Suprapubic skin (tissue), 4 donors: ENCODE measurements around the gene NCBP1.
"Not testable (repeated sequence)": the region's sequence is repeated elsewhere in the genome, so short reads cannot be mapped to it uniquely, and the experiment has no call there.

Experiments used
- EP300 ChIP-seq: sonication (generic); formaldehyde crosslinking; IDR thresholded peaks from one replicate; pipeline ENCODE4 v1.6.1; 2017; ENCODE audit warnings: antibody characterized with exemption
- POLR2A ChIP-seq, 2 donors: fragments of 450-650 bp; IDR thresholded peaks; one replicate each; pipeline ENCODE4 v1.6.1; 2017; ENCODE audit warnings: antibody characterized with exemption in 2 of 2, mild to moderate bottlenecking in 2 of 2, moderate library complexity in 2 of 2
- POLR2AphosphoS5 ChIP-seq, 3 donors: sonication (generic); formaldehyde crosslinking; IDR thresholded peaks; one replicate each; pipeline ENCODE4 v1.6.1; 2017; ENCODE audit warnings: antibody characterized with exemption in 3 of 3
- TF ChIP-seq, protein P1 (sequence below), 2 donors: fragments of 200-600 bp in 1 of 2; fragments of 450-650 bp in 1 of 2; sonication (generic) in 1 of 2; IDR thresholded peaks; one replicate each; pipeline ENCODE4 v1.5.1; 2016 to 2019; ENCODE audit warnings: antibody characterized with exemption in 2 of 2, mild to moderate bottlenecking in 1 of 2, moderate library complexity in 1 of 2

DNA sequence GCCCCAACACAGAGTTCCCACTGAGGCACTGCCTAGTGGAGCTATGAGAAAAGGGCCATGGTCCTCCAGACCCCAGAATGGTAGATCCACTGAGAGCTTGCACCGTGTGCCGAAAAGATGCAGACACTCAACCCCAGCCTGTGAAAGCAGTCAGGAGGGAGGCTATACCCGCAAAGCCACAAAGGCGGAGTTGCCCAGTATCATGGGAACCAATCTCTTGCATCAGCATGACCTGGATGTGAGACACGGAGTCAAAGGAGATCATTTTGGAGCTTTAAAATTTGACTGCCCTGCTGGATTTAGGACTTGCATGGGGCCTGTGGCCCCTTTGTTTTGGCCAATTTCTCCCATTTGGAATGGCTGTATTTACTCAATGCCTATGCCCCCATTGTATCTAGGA is 11.1 kb upstream of the NCBP1 start:
- TF ChIP-seq, protein P1, sequence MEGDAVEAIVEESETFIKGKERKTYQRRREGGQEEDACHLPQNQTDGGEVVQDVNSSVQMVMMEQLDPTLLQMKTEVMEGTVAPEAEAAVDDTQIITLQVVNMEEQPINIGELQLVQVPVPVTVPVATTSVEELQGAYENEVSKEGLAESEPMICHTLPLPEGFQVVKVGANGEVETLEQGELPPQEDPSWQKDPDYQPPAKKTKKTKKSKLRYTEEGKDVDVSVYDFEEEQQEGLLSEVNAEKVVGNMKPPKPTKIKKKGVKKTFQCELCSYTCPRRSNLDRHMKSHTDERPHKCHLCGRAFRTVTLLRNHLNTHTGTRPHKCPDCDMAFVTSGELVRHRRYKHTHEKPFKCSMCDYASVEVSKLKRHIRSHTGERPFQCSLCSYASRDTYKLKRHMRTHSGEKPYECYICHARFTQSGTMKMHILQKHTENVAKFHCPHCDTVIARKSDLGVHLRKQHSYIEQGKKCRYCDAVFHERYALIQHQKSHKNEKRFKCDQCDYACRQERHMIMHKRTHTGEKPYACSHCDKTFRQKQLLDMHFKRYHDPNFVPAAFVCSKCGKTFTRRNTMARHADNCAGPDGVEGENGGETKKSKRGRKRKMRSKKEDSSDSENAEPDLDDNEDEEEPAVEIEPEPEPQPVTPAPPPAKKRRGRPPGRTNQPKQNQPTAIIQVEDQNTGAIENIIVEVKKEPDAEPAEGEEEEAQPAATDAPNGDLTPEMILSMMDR (IDR thresholded peaks at IDR 0.05), result not testable (repeated sequence)
- not testable (repeated sequence) for TF ChIP-seq EP300; POLR2AphosphoS5 (IDR thresholded peaks at IDR 0.05); POLR2A (IDR thresholded peaks at IDR 0.05)
